WTC11 (cell line): ENCODE measurements around the gene ANAPC13. TPM values are rescaled to one million over a fixed set of nuclear protein-coding genes. Genes with fewer than 3 reads are reported as not detected.

ENCODE experiments used
- ATAC-seq: fragments of 200-7000 bp; cut with Tn5 transposase; 2 replicates; pipeline ENCODE4 v1.10.0; 2021; ENCODE audit warnings: mild to moderate bottlenecking, moderate library complexity
- CTCF ChIA-PET: fragments of 300-600 bp; sonication (Branson Sonifier 250); formaldehyde crosslinking; loops from one replicate; lab custom pipeline; 2021; ENCODE audit warnings: antibody characterized with exemption; lab: Charles Lee
- POLR2A ChIA-PET: fragments of 350-600 bp; sonication (Branson Sonifier 250); formaldehyde crosslinking; loops from one replicate; lab custom pipeline; 2021; ENCODE audit warnings: antibody characterized with exemption; lab: Charles Lee
- DNase-seq: peaks from one replicate; pipeline ENCODE4 v3.0.0; 2021; ENCODE audit warnings: low spot score
- H3K27ac Mint-ChIP-seq: 2 replicates; pipeline ENCODE4 v1.8.0; 2021; ENCODE audit warnings: mixed read lengths
- H3K27me3 Mint-ChIP-seq: 2 replicates; pipeline ENCODE4 v1.8.0; 2021; ENCODE audit warnings: low read depth, mild to moderate bottlenecking, moderate library complexity, mixed read lengths
- H3K36me3 Mint-ChIP-seq: 2 replicates; pipeline ENCODE4 v1.8.0; 2021; ENCODE audit warnings: mixed read lengths
- H3K4me1 Mint-ChIP-seq: 2 replicates; pipeline ENCODE4 v1.8.0; 2022; ENCODE audit warnings: mixed read lengths
- H3K4me3 Mint-ChIP-seq: 2 replicates; pipeline ENCODE4 v1.8.0; 2021; ENCODE audit warnings: mild to moderate bottlenecking, moderate library complexity, mixed read lengths
- H3K9me3 Mint-ChIP-seq: 2 replicates; pipeline ENCODE4 v1.8.0; 2021; ENCODE audit warnings: mixed read lengths
- AR ChIP-seq: fragments of 250-450 bp; sonication (Bioruptor Pico); IDR thresholded peaks from 2 replicates; pipeline ENCODE4 v1.9.0; 2021; ENCODE audit warnings: mild to moderate bottlenecking
- ARID4B ChIP-seq: sonication (generic); formaldehyde crosslinking; IDR thresholded peaks from 2 replicates; pipeline ENCODE4 v1.8.0; 2023; ENCODE audit warnings: missing genetic modification reagents, mild to moderate bottlenecking, borderline replicate concordance
- FOXK1 ChIP-seq: sonication (generic); formaldehyde crosslinking; IDR thresholded peaks from 2 replicates; pipeline ENCODE4 v1.8.0; 2022; ENCODE audit warnings: mild to moderate bottlenecking, moderate library complexity, missing genetic modification reagents
- GRHL2 ChIP-seq: fragments of 250-450 bp; sonication (Bioruptor Pico); IDR thresholded peaks from 2 replicates; pipeline ENCODE4 v1.8.0; 2022; ENCODE audit warnings: mild to moderate bottlenecking, moderate library complexity; ENCODE audit not compliant: insufficient replicate concordance, severe bottlenecking
- IRF2 ChIP-seq: sonication (generic); formaldehyde crosslinking; IDR thresholded peaks from 2 replicates; pipeline ENCODE4 v1.8.0; 2022; ENCODE audit warnings: low read depth, missing genetic modification reagents, borderline replicate concordance
- NFATC4 ChIP-seq: fragments of 250-450 bp; sonication (Bioruptor Pico); IDR thresholded peaks from 2 replicates; pipeline ENCODE4 v1.9.0; 2021; ENCODE audit warnings: mild to moderate bottlenecking
- PREB ChIP-seq: sonication (generic); formaldehyde crosslinking; IDR thresholded peaks from 2 replicates; pipeline ENCODE4 v1.8.1; 2022; ENCODE audit warnings: mild to moderate bottlenecking, missing genetic modification reagents, moderate library complexity, borderline replicate concordance
- PRRX2 ChIP-seq: fragments of 250-450 bp; sonication (Bioruptor Pico); IDR thresholded peaks from 2 replicates; pipeline ENCODE4 v1.8.0; 2021; ENCODE audit warnings: mild to moderate bottlenecking
- RORB ChIP-seq: fragments of 250-450 bp; sonication (Bioruptor Pico); IDR thresholded peaks from 2 replicates; pipeline ENCODE4 v1.9.0; 2021; ENCODE audit warnings: mild to moderate bottlenecking
- ZNF121 ChIP-seq: sonication (generic); formaldehyde crosslinking; IDR thresholded peaks from 2 replicates; pipeline ENCODE4 v1.8.0; 2023; ENCODE audit warnings: missing genetic modification reagents
- ZNF219 ChIP-seq: sonication (generic); formaldehyde crosslinking; IDR thresholded peaks from 2 replicates; pipeline ENCODE4 v1.8.0; 2023; ENCODE audit warnings: missing genetic modification reagents, mild to moderate bottlenecking, borderline replicate concordance
- ZNF263 ChIP-seq: sonication (generic); formaldehyde crosslinking; IDR thresholded peaks from 2 replicates; pipeline ENCODE4 v1.8.1; 2022; ENCODE audit warnings: low read depth, mild to moderate bottlenecking, moderate library complexity, missing genetic modification reagents
- ZNF396 ChIP-seq: fragments of 250-450 bp; sonication (Bioruptor Pico); IDR thresholded peaks from 2 replicates; pipeline ENCODE4 v1.8.0; 2021; ENCODE audit warnings: mild to moderate bottlenecking, moderate library complexity, borderline replicate concordance
- ZNF416 ChIP-seq: fragments of 250-450 bp; sonication (Bioruptor Pico); IDR thresholded peaks from 2 replicates; pipeline ENCODE4 v1.9.0; 2021; ENCODE audit warnings: mild to moderate bottlenecking, inconsistent platforms
- ZNF423 ChIP-seq: fragments of 250-450 bp; sonication (Bioruptor Pico); IDR thresholded peaks from 2 replicates; pipeline ENCODE4 v2.1.2; 2022; ENCODE audit warnings: mild to moderate bottlenecking, moderate library complexity
- ZSCAN18 ChIP-seq: fragments of 250-450 bp; sonication (Bioruptor Pico); IDR thresholded peaks from 2 replicates; pipeline ENCODE4 v2.1.2; 2022; ENCODE audit warnings: mild to moderate bottlenecking, moderate library complexity
- total RNA-seq: library from RNA; stranded (reverse); gene quantifications from 3 replicates; pipeline ENCODE4 v1.2.3, GENCODE V29; 2021
- TF ChIP-seq, protein P1 (sequence below): sonication (generic); formaldehyde crosslinking; IDR thresholded peaks from 2 replicates; pipeline ENCODE4 v1.8.0; 2022; ENCODE audit warnings: mild to moderate bottlenecking, missing genetic modification reagents
- TF ChIP-seq, protein P2 (sequence below): sonication (generic); formaldehyde crosslinking; IDR thresholded peaks from 2 replicates; pipeline ENCODE4 v1.8.0; 2023; ENCODE audit warnings: mild to moderate bottlenecking, missing genetic modification reagents
- TF ChIP-seq, protein P3 (sequence below): sonication (generic); formaldehyde crosslinking; IDR thresholded peaks from 2 replicates; pipeline ENCODE4 v1.8.0; 2022; ENCODE audit warnings: mild to moderate bottlenecking, missing genetic modification reagents
- TF ChIP-seq, protein P4 (sequence below): sonication (generic); formaldehyde crosslinking; conservative IDR thresholded peaks from 2 replicates; pipeline ENCODE4 v1.8.1; 2022; ENCODE audit warnings: mild to moderate bottlenecking, missing genetic modification reagents

Gene ANAPC13
- total RNA-seq, 1 experiment from 2014 or later = 29.7 TPM

DNA sequence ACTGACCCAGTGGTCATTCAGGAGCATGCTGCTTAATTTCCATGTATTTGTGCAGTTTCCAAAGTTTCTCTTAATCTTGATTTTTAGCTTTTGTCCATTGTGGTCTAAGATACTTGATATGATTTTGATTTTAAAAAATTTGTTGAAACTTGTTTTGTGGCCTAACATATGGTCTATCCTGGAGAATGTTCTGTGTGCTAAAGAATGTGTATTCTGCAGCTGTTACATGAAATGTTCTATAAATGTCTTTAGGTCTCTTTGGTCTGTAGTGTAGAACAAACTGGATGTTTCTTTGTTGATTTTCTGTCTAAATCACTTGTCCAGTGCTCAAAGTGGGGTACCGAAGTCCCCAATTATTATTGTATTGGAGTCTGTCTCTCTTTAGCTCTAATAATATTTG is 17.5 kb upstream of the ANAPC13 start:
- no peaks in the 10 kb centered on the region for H3K27me3 Mint-ChIP-seq
- ChIA-PET POLR2A (no interaction called here), CTCF (no interaction called here)
- H3K4me1 Mint-ChIP-seq = peaks cover 7% of the 10 kb centered on the region
- peaks cover 4% of the 10 kb centered on the region for H3K36me3 Mint-ChIP-seq
- H3K27ac Mint-ChIP-seq = no peak overlapping the region
- no peak for ATAC-seq
- TF ChIP-seq ZNF263 (CRISPR knock-in tag) (no peak), ZNF416 (CRISPR knock-in tag) (no peak), ZNF396 (CRISPR knock-in tag) (no peak), RORB (no peak), AR (CRISPR knock-in tag) (no peak), PRRX2 (no peak), ARID4B (CRISPR knock-in tag) (no peak), ZNF219 (CRISPR knock-in tag) (no peak), PREB (CRISPR knock-in tag) (no peak), NFATC4 (no peak), GRHL2 (no peak), ZNF423 (CRISPR knock-in tag) (no peak), FOXK1 (CRISPR knock-in tag) (no peak), ZNF121 (no peak), IRF2 (CRISPR knock-in tag) (no peak), ZSCAN18 (no peak)
- TF ChIP-seq, protein P1, sequence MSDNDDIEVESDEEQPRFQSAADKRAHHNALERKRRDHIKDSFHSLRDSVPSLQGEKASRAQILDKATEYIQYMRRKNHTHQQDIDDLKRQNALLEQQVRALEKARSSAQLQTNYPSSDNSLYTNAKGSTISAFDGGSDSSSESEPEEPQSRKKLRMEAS (CRISPR knock-in tag) = no peak
- TF ChIP-seq, protein P2, sequence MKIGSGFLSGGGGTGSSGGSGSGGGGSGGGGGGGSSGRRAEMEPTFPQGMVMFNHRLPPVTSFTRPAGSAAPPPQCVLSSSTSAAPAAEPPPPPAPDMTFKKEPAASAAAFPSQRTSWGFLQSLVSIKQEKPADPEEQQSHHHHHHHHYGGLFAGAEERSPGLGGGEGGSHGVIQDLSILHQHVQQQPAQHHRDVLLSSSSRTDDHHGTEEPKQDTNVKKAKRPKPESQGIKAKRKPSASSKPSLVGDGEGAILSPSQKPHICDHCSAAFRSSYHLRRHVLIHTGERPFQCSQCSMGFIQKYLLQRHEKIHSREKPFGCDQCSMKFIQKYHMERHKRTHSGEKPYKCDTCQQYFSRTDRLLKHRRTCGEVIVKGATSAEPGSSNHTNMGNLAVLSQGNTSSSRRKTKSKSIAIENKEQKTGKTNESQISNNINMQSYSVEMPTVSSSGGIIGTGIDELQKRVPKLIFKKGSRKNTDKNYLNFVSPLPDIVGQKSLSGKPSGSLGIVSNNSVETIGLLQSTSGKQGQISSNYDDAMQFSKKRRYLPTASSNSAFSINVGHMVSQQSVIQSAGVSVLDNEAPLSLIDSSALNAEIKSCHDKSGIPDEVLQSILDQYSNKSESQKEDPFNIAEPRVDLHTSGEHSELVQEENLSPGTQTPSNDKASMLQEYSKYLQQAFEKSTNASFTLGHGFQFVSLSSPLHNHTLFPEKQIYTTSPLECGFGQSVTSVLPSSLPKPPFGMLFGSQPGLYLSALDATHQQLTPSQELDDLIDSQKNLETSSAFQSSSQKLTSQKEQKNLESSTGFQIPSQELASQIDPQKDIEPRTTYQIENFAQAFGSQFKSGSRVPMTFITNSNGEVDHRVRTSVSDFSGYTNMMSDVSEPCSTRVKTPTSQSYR (CRISPR knock-in tag) = no peak
- TF ChIP-seq, protein P3, sequence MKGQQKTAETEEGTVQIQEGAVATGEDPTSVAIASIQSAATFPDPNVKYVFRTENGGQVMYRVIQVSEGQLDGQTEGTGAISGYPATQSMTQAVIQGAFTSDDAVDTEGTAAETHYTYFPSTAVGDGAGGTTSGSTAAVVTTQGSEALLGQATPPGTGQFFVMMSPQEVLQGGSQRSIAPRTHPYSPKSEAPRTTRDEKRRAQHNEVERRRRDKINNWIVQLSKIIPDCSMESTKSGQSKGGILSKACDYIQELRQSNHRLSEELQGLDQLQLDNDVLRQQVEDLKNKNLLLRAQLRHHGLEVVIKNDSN (CRISPR knock-in tag) = no peak
- TF ChIP-seq, protein P4, sequence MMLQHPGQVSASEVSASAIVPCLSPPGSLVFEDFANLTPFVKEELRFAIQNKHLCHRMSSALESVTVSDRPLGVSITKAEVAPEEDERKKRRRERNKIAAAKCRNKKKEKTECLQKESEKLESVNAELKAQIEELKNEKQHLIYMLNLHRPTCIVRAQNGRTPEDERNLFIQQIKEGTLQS (CRISPR knock-in tag) = no peak
- no peak for DNase-seq
- H3K9me3 Mint-ChIP-seq = 0 out of 2 replicates have a peak, but pooled peaks cover 6% of the 10 kb centered on the region
- H3K4me3 Mint-ChIP-seq = no peak overlapping the region
